Endothelial cell of umbilical vein (primary cell): ENCODE results near the gene PPFIBP2. TPM values are rescaled to one million over a fixed set of nuclear protein-coding genes. Genes with fewer than 3 reads are reported as not detected.

Experiments used
- BruUV-seq: library from RNA; stranded (reverse); fragments of 400-500 nt; replicated peaks from 2 replicates; lab custom pipeline; 2021; lab: Mats Ljungman, UMichigan
- CTCF ChIA-PET: fragments of 300-600, 350-600 bp; sonication (Branson Sonifier 250); formaldehyde crosslinking; loops from one replicate; lab custom pipeline; 2021; ENCODE audit warnings: antibody characterized with exemption, inconsistent platforms; lab: Charles Lee
- POLR2A ChIA-PET: fragments of 300-600, 350-600 bp; sonication (Branson Sonifier 250); formaldehyde crosslinking; loops from one replicate; lab custom pipeline; 2021; ENCODE audit warnings: antibody characterized with exemption, inconsistent platforms; lab: Charles Lee
- DNase-seq: peaks from one replicate; pipeline ENCODE4 v3.0.0-alpha.2; 2011; ENCODE audit warnings: low read depth, low spot score
- FAIRE-seq: peaks from 2 replicates; lab custom pipeline; 2011; peaks lifted over from hg19 to GRCh38; lab: Jason Lieb, UNC
- H2AFZ ChIP-seq: 2 replicates; pipeline ENCODE4 v1.6.0; 2012; ENCODE audit warnings: low read depth, low read length, control low read depth, inconsistent platforms
- H3K27ac ChIP-seq: 2 replicates; pipeline ENCODE4 v1.5.1; 2011; ENCODE audit warnings: low read depth, mild to moderate bottlenecking, control low read depth, low read length, moderate library complexity; ENCODE audit not compliant: insufficient read depth
- H3K27me3 ChIP-seq, 2 experiments: 2 replicates each; pipeline versions ENCODE4 v1.6.0 to v1.6.1; 2011; ENCODE audit warnings: low read length in 2 of 2, mixed read lengths in 1 of 2; ENCODE audit not compliant: control insufficient read depth in 2 of 2, insufficient read depth in 2 of 2
- H3K36me3 ChIP-seq, 2 experiments: 2 replicates in 1 of 2; 3 replicates in 1 of 2; pipeline ENCODE4 v1.5.1; 2011; ENCODE audit warnings: low read length in 2 of 2, mild to moderate bottlenecking in 1 of 2, moderate library complexity in 1 of 2; ENCODE audit not compliant: control insufficient read depth in 2 of 2, insufficient read depth in 2 of 2; ENCODE audit errors: extremely low read depth in 1 of 2
- H3K4me1 ChIP-seq: 3 replicates; pipeline ENCODE4 v1.5.1; 2011; ENCODE audit warnings: mild to moderate bottlenecking, low read length; ENCODE audit not compliant: control insufficient read depth, insufficient read depth; ENCODE audit errors: extremely low read depth
- H3K4me2 ChIP-seq: 2 replicates; pipeline ENCODE4 v1.6.1; 2011; ENCODE audit warnings: low read length, control low read depth, mixed read lengths; ENCODE audit not compliant: insufficient read depth
- H3K4me3 ChIP-seq, 3 experiments: fragments of 200-600 bp in 1 of 3; sonication (generic), shearing (Covaris generic) in 1 of 3; replicated peaks in 1 of 3; 2 replicates each; pipeline ENCODE4 v1.5.1; 2011 to 2016; ENCODE audit warnings: control low read depth in 3 of 3, low read length in 3 of 3, mild to moderate bottlenecking in 2 of 3, inconsistent platforms in 1 of 3, low read depth in 1 of 3, moderate library complexity in 1 of 3; ENCODE audit not compliant: insufficient read depth in 1 of 3
- H3K79me2 ChIP-seq: 2 replicates; pipeline ENCODE4 v1.6.0; 2012; ENCODE audit warnings: low read length, inconsistent platforms; ENCODE audit not compliant: control insufficient read depth, insufficient read depth
- H3K9ac ChIP-seq: replicated peaks from 2 replicates; pipeline ENCODE3; 2011; ENCODE audit warnings: low read length, control low read depth; ENCODE audit not compliant: insufficient read depth; ENCODE audit errors: extremely low read depth
- H3K9me1 ChIP-seq: replicated peaks from 3 replicates; pipeline ENCODE4 v1.6.0; 2011; ENCODE audit warnings: mild to moderate bottlenecking, low read length; ENCODE audit not compliant: control insufficient read depth, insufficient read depth; ENCODE audit errors: extremely low read depth
- H3K9me3 ChIP-seq: replicated peaks from 2 replicates; pipeline ENCODE4 v1.5.1; 2012; ENCODE audit warnings: low read length, inconsistent platforms; ENCODE audit not compliant: control insufficient read depth, insufficient read depth
- H4K20me1 ChIP-seq: replicated peaks from 2 replicates; pipeline ENCODE3; 2011; ENCODE audit warnings: mild to moderate bottlenecking, low read length; ENCODE audit not compliant: control insufficient read depth, insufficient read depth; ENCODE audit errors: extremely low read depth
- CTCF ChIP-seq, 2 donors: IDR thresholded peaks; 1 replicate in 1 of 2; 2 replicates in 1 of 2; pipeline ENCODE4 v1.5.1; 2011; ENCODE audit warnings: low read length in 2 of 2, mild to moderate bottlenecking in 2 of 2, moderate library complexity in 2 of 2, control low read depth in 1 of 2, inconsistent platforms in 1 of 2, low read depth in 1 of 2; ENCODE audit not compliant: insufficient read depth in 1 of 2; ENCODE audit errors: extremely low read depth in 1 of 2
- EZH2 ChIP-seq: IDR thresholded peaks from 2 replicates; pipeline ENCODE4 v1.6.1; 2012; ENCODE audit warnings: borderline replicate concordance, low read depth, mild to moderate bottlenecking, moderate library complexity, low read length, inconsistent platforms; ENCODE audit not compliant: severe bottlenecking
- FOS ChIP-seq: IDR thresholded peaks from 2 replicates; pipeline ENCODE4 v1.6.1; 2011; ENCODE audit warnings: mild to moderate bottlenecking, low read length, moderate library complexity, borderline replicate concordance; ENCODE audit not compliant: insufficient read depth
- GATA2 ChIP-seq: IDR thresholded peaks from 2 replicates; pipeline ENCODE4 v1.7.0; 2011; ENCODE audit warnings: low read depth, mild to moderate bottlenecking, moderate library complexity, mixed read lengths, low read length; ENCODE audit not compliant: insufficient read length, insufficient read depth
- JUN ChIP-seq: IDR thresholded peaks from 2 replicates; pipeline ENCODE4 v1.6.1; 2011; ENCODE audit warnings: borderline replicate concordance, low read depth; ENCODE audit not compliant: insufficient read length, insufficient read depth
- MYC ChIP-seq: IDR thresholded peaks from one replicate; pipeline ENCODE4 v1.6.1; 2011; ENCODE audit warnings: mild to moderate bottlenecking, low read depth, low read length
- POLR2A ChIP-seq: IDR thresholded peaks from 2 replicates; pipeline ENCODE4 v1.6.1; 2012; ENCODE audit warnings: low read depth, mild to moderate bottlenecking, control low read depth, low read length
- POLR2AphosphoS5 ChIP-seq: IDR thresholded peaks from 2 replicates; pipeline ENCODE4 v1.6.1; 2012; ENCODE audit warnings: low read depth, mild to moderate bottlenecking, control low read depth, low read length, moderate library complexity; ENCODE audit not compliant: insufficient read depth
- dilution Hi-C: fragments of 300-500 bp; cut with MboI; formaldehyde crosslinking; loops from one replicate; pipeline ENCODE4 v1.15.0; 2019; ENCODE audit warnings: low sequenced_read_pairs; ENCODE audit not compliant: extremely low pct_ligation_motif_present
- intact Hi-C: fragments of 100-400 bp; cut with micrococcal nuclease; formaldehyde crosslinking; loops from one replicate; pipeline ENCODE4 v1.10.0; 2022
- polyA plus RNA-seq, 4 experiments: library from polyadenylated mRNA; depleted of rRNA in 3 of 4; stranded (reverse) in 3 of 4; unstranded in 1 of 4; fragments of >200 nt; gene quantifications; 2 replicates each; pipeline versions ENCODE4 v1.2.1 to v1.2.3, GENCODE V29; 2011 to 2012; ENCODE audit warnings: missing spikeins in 1 of 4
- total RNA-seq: library from RNA; stranded (reverse); gene quantifications from 2 replicates; pipeline ENCODE4 v1.2.3, GENCODE V29; 2021
- TF ChIP-seq, protein P1 (sequence below): IDR thresholded peaks from 2 replicates; pipeline ENCODE4 v1.6.1; 2011; ENCODE audit not compliant: insufficient read depth, insufficient read length

The PPFIBP2 gene
- total and polyA plus RNA-seq, 2 donors (not counting 3 experiments of a cell fraction or from before 2014, with no cell fraction given) = 1.3 to 4.0 TPM

GRCh38 chr11:7672276-7672959 is 158.6 kb downstream of the PPFIBP2 start:
- Histone ChIP-seq H2AFZ (no peak overlapping the region), H3K4me3 (no peak overlapping the region), H3K9ac (no peak overlapping the region), H3K27me3 (peaks cover 0 to 4% of the 10 kb centered on the region in 2 experiments), H4K20me1 (no peaks in the 10 kb centered on the region), H3K79me2 (no peaks in the 10 kb centered on the region), H3K4me1 (peaks cover 4% of the 10 kb centered on the region), H3K36me3 (no peaks in the 10 kb centered on the region), H3K4me2 (no peak overlapping the region), H3K9me3 (no peaks in the 10 kb centered on the region), H3K27ac (no peak overlapping the region), H3K9me1 (no peaks in the 10 kb centered on the region)
- ChIA-PET POLR2A (no interaction called here), CTCF (interaction anchor here (0.7 to 9.7 kb wide), 5 partner anchors 15 to 319 kb away, joined by 3 to 225 read pairs (median 5); no protein-coding TSS in a partner anchor)
- intact Hi-C loops = loop anchor here (5.0 kb wide), 1 partner anchor 315 kb away; the partner anchor contains the start of gene EIF3F
- dilution Hi-C loops = no loop called here
- TF ChIP-seq JUN (no peak), FOS (no peak), POLR2A (no peak), POLR2AphosphoS5 (no peak), EZH2 (no peak), GATA2 (no peak), CTCF (IDR thresholded peaks at IDR 0.05; ENCODE audit: extremely low read depth in 1 of 2, insufficient read depth in 1 of 2, low read depth in 1 of 2, low read length in 2 of 2) (no peak), MYC (no peak)
- TF ChIP-seq, protein P1, sequence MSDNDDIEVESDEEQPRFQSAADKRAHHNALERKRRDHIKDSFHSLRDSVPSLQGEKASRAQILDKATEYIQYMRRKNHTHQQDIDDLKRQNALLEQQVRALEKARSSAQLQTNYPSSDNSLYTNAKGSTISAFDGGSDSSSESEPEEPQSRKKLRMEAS = no peak
- DNase-seq (no peak), FAIRE-seq (no peak)
- BruUV-seq = no TSS peak
